NT2/D1 (cell line): ENCODE data around the gene PRRG1.

Source experiments
- SUZ12 ChIP-seq: IDR thresholded peaks from 2 replicates; pipeline ENCODE4 v1.6.1; 2011; ENCODE audit not compliant: insufficient read length, insufficient read depth; ENCODE audit errors: extremely low read depth
- YY1 ChIP-seq: IDR thresholded peaks from 2 replicates; pipeline ENCODE4 v1.6.1; 2011; ENCODE audit not compliant: insufficient read length, insufficient read depth
- ZNF274 ChIP-seq: IDR thresholded peaks from 2 replicates; pipeline ENCODE4 v1.6.1; 2011; ENCODE audit warnings: mild to moderate bottlenecking, low read depth, low read length

DNA sequence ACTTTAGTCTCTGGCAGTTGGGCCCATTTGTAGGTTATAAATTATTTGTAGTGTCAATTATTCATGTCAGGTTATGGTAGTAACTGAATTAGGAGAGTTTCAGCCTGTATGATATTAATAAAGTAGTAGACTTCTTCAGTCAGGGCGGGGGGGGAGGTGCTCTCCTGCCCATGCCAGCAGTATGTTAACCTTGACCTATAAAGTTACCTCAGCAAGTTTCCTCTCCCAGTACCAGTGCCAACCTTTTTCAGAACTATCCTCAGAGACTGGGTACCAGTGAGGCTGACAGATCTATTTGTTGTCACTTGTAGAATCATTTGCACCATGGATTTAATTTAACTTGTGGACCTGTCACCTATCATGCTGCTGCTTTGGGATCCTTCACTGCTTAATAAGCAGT, 88.0 kb downstream of the PRRG1 start:
- TF ChIP-seq YY1 (no peak), SUZ12 (no peak), ZNF274 (no peak)
